ENCODE data around the gene SULT4A1.

SULT4A1 gene

GRCh38 chr22:43838571-43839307 is 23.6 kb downstream of the SULT4A1 start:
- no peaks in the 10 kb centered on the region for H3K36me3 Mint-ChIP-seq (ENCODE audit: low read depth)
- H3K27me3 Mint-ChIP-seq = peaks cover 7% of the 10 kb centered on the region
- intact Hi-C loops (cut with micrococcal nuclease) = no loop called here
- H3K4me3 Mint-ChIP-seq = no peak overlapping the region
- no peaks in the 10 kb centered on the region for H3K9me3 Mint-ChIP-seq
- H3K4me1 Mint-ChIP-seq (ENCODE audit: low read depth) = peaks cover 5% of the 10 kb centered on the region
- H3K27ac Mint-ChIP-seq = no peak overlapping the region

- no peak overlapping the region for H3K27ac Mint-ChIP-seq
- H3K4me1 Mint-ChIP-seq (ENCODE audit: low read depth) = peaks cover 5% of the 10 kb centered on the region
- intact Hi-C loops (cut with micrococcal nuclease) = no loop called here
- no peaks in the 10 kb centered on the region for H3K36me3 Mint-ChIP-seq (ENCODE audit: low read depth)
- H3K9me3 Mint-ChIP-seq = no peaks in the 10 kb centered on the region
- H3K27me3 Mint-ChIP-seq = peaks cover 7% of the 10 kb centered on the region
- no peak overlapping the region for H3K4me3 Mint-ChIP-seq
Measured at GRCh38 chr22:43838161-43838560, 24.2 kb downstream of the SULT4A1 start.

- Mint-ChIP-seq H3K27me3 (peaks cover 7% of the 10 kb centered on the region), H3K27ac (no peak overlapping the region), H3K4me3 (no peak overlapping the region), H3K9me3 (no peaks in the 10 kb centered on the region), H3K4me1 (ENCODE audit: low read depth) (peaks cover 5% of the 10 kb centered on the region), H3K36me3 (ENCODE audit: low read depth) (no peaks in the 10 kb centered on the region)
- intact Hi-C loops (cut with micrococcal nuclease) = no loop called here
Measured at GRCh38 chr22:43837666-43838065, 24.6 kb downstream of the SULT4A1 start.

- intact Hi-C loops (cut with micrococcal nuclease) = no loop called here
- peaks cover 7% of the 10 kb centered on the region for H3K27me3 Mint-ChIP-seq
- H3K9me3 Mint-ChIP-seq = no peaks in the 10 kb centered on the region
- no peak overlapping the region for H3K4me3 Mint-ChIP-seq
- H3K27ac Mint-ChIP-seq = no peak overlapping the region
- no peaks in the 10 kb centered on the region for H3K36me3 Mint-ChIP-seq (ENCODE audit: low read depth)
- H3K4me1 Mint-ChIP-seq (ENCODE audit: low read depth) = peaks cover 5% of the 10 kb centered on the region
Measured at GRCh38 chr22:43835736-43836135, 26.6 kb downstream of the SULT4A1 start.

- intact Hi-C loops (cut with micrococcal nuclease) = no loop called here
- Mint-ChIP-seq H3K27ac (no peak overlapping the region), H3K27me3 (peaks cover 7% of the 10 kb centered on the region), H3K9me3 (no peaks in the 10 kb centered on the region), H3K4me3 (no peak overlapping the region), H3K4me1 (ENCODE audit: low read depth) (peaks cover 5% of the 10 kb centered on the region), H3K36me3 (ENCODE audit: low read depth) (no peaks in the 10 kb centered on the region)
Measured at GRCh38 chr22:43835166-43835565, 27.1 kb downstream of the SULT4A1 start.

- Mint-ChIP-seq H3K27ac (no peak overlapping the region), H3K9me3 (no peaks in the 10 kb centered on the region), H3K4me3 (no peak overlapping the region), H3K27me3 (peaks cover 7% of the 10 kb centered on the region), H3K4me1 (ENCODE audit: low read depth) (no peaks in the 10 kb centered on the region), H3K36me3 (ENCODE audit: low read depth) (no peaks in the 10 kb centered on the region)
- intact Hi-C loops (cut with micrococcal nuclease) = no loop called here
Measured at GRCh38 chr22:43833286-43834240, 28.8 kb downstream of the SULT4A1 start.

GRCh38 chr22:43832393-43833265 is 29.7 kb downstream of the SULT4A1 start:
- no peak overlapping the region for H3K4me3 Mint-ChIP-seq
- H3K27ac Mint-ChIP-seq = no peak overlapping the region
- H3K9me3 Mint-ChIP-seq = no peaks in the 10 kb centered on the region
- peaks cover 7% of the 10 kb centered on the region for H3K27me3 Mint-ChIP-seq
- no peaks in the 10 kb centered on the region for H3K4me1 Mint-ChIP-seq (ENCODE audit: low read depth)
- H3K36me3 Mint-ChIP-seq (ENCODE audit: low read depth) = no peaks in the 10 kb centered on the region
- intact Hi-C loops (cut with micrococcal nuclease) = no loop called here

GRCh38 chr22:43831561-43832392 is 30.5 kb downstream of the SULT4A1 start:
- intact Hi-C loops (cut with micrococcal nuclease) = no loop called here
- H3K4me3 Mint-ChIP-seq = no peak overlapping the region
- no peaks in the 10 kb centered on the region for H3K36me3 Mint-ChIP-seq (ENCODE audit: low read depth)
- no peak overlapping the region for H3K27ac Mint-ChIP-seq
- H3K9me3 Mint-ChIP-seq = no peaks in the 10 kb centered on the region
- H3K27me3 Mint-ChIP-seq = peaks cover 7% of the 10 kb centered on the region
- H3K4me1 Mint-ChIP-seq (ENCODE audit: low read depth) = no peaks in the 10 kb centered on the region

- H3K36me3 Mint-ChIP-seq (ENCODE audit: low read depth) = no peaks in the 10 kb centered on the region
- no peaks in the 10 kb centered on the region for H3K9me3 Mint-ChIP-seq
- intact Hi-C loops (cut with micrococcal nuclease) = no loop called here
- no peak overlapping the region for H3K4me3 Mint-ChIP-seq
- H3K27ac Mint-ChIP-seq = no peak overlapping the region
- no peaks in the 10 kb centered on the region for H3K4me1 Mint-ChIP-seq (ENCODE audit: low read depth)
- H3K27me3 Mint-ChIP-seq = peaks cover 7% of the 10 kb centered on the region
Measured at GRCh38 chr22:43830931-43831560, 31.3 kb downstream of the SULT4A1 start.

- no peak overlapping the region for H3K27ac Mint-ChIP-seq
- no peaks in the 10 kb centered on the region for H3K36me3 Mint-ChIP-seq (ENCODE audit: low read depth)
- H3K4me1 Mint-ChIP-seq (ENCODE audit: low read depth) = no peaks in the 10 kb centered on the region
- H3K9me3 Mint-ChIP-seq = no peaks in the 10 kb centered on the region
- no peak overlapping the region for H3K4me3 Mint-ChIP-seq
- intact Hi-C loops (cut with micrococcal nuclease) = no loop called here
- H3K27me3 Mint-ChIP-seq = peaks cover 2% of the 10 kb centered on the region
Measured at GRCh38 chr22:43829904-43830851, 32.1 kb downstream of the SULT4A1 start.

- no peaks in the 10 kb centered on the region for H3K27me3 Mint-ChIP-seq
- intact Hi-C loops (cut with micrococcal nuclease) = no loop called here
- H3K4me3 Mint-ChIP-seq = no peak overlapping the region
- no peak overlapping the region for H3K27ac Mint-ChIP-seq
- no peaks in the 10 kb centered on the region for H3K36me3 Mint-ChIP-seq (ENCODE audit: low read depth)
- H3K9me3 Mint-ChIP-seq = no peaks in the 10 kb centered on the region
- no peaks in the 10 kb centered on the region for H3K4me1 Mint-ChIP-seq (ENCODE audit: low read depth)
Measured at GRCh38 chr22:43828998-43829782, 33.1 kb downstream of the SULT4A1 start.

Measured in dendritic cell treated with granulocyte-macrophage colony-stimulating factor and Interleukin-4, amounts not matched to agents 40 ng/mL and 50 ng/mL, for 4 days (primary cell).